Kasumi-1 (cell line): ENCODE measurements around the gene PEA15.

Experiments used
- DNase-seq, 2 experiments: peaks; one replicate each; lab custom pipeline; 2025; lab: John Stamatoyannopoulos, UW

The PEA15 gene

DNA sequence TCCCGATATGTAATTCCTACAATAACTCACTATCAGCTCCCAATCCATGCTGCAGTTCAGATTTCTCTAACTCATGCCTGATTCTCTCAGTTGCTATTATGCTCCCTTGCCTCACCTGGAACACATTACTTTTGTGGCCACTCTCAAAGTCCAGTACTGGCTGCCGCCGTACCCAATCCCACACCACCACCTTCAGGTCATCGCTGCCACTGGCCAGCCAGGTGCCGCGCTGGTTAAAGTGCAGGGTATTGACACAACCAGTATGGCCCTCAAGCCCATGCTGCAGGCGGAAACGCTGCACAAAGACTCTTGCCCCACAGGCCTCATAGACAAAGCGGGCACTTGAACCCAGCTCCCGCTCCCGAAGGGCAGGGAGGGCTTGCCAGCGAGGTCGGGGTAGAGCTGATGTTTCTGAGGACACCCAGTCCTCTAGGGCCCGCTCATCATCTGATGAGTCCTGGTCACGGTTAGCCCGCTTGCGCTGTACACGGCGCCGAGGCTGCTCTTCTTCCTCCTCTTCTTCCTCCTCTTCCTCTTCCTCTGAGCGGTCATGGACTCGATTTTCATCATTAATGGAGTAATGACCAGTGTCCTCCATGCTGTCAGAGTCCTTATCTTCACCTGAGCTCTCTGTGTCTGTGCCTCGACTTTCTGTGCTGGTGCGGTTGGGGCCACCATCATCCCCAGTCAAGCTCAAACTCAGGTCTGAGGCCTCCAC lies 34.6 kb downstream of the PEA15 start:
- DNase-seq, result no peak

DNA sequence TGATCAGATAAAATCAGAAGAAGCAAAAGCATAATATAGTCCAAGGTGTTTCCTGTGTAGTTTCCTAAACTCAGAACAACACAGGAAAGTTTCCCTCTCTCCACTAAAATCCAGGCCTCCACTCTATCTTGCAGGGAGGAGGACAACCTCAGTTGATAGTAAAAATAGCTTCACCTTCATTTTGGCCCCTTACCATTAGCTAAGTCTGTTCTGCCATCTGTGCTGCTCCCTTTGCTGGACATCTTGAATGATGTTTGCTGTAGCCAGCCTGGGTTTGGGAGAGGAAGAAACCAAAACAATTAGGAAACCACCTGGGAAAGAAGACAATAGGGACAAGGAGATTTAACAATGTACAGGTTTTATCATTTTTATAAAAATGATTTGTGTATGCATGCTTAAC lies 38.6 kb downstream of the PEA15 start:
- no peak for DNase-seq

DNA sequence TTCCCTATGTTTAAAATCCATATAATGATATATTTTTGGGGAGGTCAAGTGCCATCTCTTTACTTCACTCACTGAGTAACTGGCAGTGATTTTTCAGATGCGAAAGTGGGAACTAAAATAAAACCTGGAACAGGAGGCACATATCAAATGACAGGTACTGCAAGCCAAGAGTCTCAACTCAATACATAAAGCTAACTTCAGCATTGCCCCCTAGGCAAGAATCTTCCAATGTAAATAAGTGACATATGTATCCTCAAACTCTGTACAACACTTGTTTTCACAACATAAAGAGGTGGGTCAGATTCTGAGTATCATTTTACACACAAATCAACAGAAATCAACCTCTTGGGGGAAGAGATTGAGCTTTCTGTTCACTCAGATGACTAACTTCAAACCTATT lies 39.0 kb downstream of the PEA15 start:
- DNase-seq, result no peak

DNA sequence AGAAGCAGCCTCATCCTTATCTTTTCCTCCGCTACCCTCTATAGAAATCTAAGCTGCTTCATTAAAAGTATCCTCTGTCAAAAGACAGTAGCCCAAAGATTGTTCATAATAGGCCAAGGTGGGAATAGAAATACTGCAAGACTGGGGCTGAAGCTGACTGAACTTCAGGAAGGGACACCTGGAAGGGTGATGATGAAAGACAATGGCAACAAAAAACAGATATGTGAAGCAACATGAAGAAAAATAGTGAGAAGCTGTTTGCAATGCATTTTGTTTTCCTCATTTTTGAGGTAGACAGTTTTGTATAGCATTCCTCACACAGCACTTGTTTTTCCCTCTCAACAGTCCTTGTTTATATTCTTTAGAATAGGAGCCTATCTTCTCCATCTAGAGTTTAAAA lies 40.2 kb downstream of the PEA15 start:
- no peak for DNase-seq

DNA sequence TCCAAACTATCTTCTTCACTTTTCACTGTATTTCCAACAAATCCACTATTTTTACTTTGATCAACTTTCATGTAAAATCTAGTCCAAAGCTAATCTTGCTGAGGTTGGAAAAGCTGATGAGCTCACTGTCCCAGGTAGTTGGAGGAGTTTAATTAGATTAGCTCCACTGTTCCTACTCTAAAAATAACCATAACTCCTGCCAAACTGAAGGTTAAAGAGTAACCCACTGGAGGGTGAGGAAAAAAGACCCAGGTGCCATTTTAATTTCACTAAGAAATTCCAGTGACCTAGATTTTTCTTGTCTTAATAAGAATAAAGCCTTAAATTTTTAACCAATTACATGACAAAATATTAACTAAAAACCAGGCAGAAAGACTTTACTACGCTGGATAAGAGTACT lies 41.9 kb downstream of the PEA15 start:
- no peak for DNase-seq

DNA sequence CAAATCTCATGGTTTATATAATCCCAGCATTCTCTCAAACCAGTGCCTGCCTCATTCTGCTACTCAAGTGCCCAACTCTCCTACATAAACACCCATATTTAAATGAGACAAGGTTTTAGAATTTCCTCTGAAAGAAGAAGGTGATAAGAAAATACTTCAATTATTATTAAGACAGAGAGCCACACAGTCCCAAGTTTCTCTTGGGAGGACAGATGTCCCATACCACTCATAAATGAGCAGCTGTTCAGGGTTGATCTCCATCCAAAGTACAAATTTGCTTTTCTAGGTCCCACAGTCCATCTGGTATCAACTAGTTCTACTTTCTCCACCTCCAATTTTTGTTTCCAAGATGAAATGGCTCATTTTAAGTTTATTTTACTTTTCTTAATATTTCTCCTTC lies 45.8 kb downstream of the PEA15 start:
- no peak for DNase-seq

DNA sequence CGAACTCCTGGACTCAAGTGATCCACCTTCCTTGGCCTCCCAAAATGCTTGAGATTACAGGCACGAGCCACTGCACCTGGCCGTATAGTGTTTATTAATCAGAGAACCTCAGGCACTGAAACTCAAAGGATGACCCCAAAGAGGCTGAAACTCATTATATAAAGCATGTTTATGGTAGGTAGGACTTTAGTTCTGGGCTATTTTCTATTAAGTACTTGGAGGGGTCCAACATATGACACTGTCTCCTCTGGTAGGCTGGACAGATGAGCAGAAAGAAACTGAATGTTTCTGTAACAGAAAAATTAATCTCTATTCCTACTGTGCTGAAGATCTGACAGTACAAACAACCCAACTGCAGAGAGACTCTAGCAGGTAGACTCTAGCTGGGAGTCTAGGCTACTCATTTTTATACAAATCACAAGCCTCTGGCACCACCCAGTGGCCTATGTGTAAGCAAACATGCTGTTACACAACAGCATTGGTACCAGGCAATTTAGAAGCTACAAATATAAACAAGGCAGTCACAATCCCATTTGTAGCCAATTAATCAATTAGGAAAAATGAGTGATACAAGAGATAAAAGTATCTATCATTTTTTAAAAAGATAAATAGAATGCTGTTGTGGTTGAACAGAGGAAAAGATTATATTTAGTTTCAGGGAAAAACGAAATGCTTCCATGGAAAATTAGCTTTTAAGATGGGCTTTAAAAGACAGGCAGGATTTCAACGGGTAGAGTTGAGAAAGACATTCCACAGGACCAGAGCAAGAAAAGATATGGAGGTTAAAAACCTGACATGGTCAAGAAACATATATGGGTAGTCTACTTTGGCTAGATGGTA lies 46.7 kb downstream of the PEA15 start:
- DNase-seq, result peak; percentile 62 to 64

DNA sequence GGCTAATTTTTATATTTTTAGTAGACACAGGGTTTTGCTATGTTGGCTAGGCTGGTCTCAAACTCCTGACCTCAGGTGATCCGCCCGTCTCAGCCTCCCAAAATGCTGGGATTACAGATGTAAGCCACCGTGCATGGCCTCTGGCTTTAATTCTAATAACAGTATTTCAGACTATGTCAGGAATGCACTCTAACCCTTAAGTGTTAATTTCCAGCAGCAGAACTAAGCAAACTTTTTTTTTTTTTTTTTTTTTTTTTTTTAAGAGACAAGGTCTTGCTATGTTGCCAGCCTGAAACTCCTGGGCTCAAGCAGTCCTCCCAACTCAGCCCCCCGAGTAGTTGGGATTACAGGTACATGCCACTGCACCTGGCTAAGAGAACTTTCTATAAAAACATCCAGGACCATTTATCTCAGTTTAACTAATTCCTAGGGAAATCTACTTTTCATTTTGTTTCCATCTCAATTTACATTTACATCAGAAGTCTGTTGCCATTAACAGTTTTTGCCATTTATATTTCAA lies 50.7 kb downstream of the PEA15 start:
- DNase-seq, result no peak

DNA sequence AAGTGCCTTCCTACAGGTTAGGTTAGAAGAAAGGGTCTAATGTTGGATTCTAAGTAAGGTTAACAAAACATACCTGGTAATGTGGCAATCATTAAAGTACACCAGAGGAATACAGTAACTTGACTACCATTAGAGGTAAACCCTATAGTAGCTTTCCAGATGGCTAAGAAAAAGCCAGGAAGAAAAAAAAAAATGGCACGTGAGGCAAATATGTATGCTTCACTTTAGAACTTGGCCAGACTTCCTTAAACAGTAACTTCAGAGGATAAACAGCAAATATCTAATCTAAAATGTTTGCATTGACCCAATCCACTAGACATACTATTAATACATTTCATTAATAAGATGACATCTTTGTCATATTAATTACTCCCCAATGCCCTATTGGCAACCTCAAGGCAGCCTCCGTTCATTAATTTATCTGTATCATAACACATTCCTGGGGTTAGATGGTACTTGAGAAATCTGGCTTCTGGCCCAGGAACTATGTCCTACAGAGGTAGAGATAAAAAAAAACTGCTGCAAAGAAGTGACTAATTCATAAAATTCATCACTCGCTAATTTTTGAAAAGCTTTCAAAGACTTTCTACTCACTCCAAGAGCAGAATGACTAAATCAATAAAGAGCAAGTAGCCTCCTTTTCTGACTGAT lies 51.3 kb downstream of the PEA15 start:
- no peak for DNase-seq

DNA sequence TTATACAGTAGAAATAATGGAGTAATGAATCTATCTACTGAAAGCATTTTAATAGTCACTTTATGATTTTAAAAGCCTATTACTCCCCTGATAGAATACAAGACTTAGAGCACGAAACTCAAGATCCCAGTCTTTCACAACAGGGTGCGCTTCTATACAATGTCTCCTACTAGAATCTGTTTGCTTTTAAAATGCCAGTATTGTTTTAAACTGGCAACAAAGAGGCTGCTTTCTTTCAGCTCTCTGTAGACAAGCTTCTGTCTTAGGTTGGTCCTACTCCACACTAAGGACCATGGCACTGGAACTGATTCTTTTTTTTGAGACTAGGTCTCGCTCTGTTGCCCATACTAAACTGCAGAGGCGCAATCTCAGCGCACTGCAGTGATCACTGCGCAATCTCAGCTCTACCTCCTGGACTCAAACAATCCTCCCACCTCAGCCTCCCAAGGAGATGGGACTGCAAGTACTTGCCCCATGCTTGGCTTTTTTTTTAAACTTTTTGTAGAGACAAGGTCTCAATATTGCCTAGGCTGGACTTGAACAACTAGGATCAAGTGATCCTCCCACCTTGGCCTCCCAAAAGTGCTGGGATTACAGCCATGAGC lies 52.3 kb downstream of the PEA15 start:
- no peak for DNase-seq

DNA sequence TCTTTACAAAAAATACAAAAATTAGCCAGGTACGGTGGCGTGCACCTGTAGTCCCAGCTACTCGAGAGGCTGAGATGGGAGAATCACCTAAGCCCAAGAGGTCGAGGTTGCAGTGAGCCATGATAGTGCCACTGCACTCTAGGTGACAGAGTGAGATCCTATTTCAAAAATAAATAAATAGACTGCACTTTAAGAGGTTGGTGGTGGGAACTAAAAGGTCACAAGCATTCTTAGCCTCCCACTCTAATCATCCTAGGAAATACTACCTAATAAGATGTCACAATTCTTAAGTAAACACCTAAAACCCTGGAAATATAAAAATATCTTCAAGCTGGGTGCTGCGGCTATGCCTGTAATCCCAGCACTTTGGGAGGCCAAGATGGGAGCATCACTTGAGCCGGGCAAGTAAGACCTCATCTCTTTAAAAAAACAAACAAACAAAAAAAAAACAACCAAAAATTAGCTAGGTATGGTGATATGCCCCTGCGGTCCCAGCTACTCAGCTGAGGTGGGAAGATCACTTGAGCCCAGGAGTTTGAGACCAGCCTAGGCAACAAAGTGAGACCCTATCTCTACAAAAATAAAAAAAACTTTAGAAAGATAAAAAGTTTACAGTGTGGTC lies 53.1 kb downstream of the PEA15 start:
- no peak for DNase-seq

DNA sequence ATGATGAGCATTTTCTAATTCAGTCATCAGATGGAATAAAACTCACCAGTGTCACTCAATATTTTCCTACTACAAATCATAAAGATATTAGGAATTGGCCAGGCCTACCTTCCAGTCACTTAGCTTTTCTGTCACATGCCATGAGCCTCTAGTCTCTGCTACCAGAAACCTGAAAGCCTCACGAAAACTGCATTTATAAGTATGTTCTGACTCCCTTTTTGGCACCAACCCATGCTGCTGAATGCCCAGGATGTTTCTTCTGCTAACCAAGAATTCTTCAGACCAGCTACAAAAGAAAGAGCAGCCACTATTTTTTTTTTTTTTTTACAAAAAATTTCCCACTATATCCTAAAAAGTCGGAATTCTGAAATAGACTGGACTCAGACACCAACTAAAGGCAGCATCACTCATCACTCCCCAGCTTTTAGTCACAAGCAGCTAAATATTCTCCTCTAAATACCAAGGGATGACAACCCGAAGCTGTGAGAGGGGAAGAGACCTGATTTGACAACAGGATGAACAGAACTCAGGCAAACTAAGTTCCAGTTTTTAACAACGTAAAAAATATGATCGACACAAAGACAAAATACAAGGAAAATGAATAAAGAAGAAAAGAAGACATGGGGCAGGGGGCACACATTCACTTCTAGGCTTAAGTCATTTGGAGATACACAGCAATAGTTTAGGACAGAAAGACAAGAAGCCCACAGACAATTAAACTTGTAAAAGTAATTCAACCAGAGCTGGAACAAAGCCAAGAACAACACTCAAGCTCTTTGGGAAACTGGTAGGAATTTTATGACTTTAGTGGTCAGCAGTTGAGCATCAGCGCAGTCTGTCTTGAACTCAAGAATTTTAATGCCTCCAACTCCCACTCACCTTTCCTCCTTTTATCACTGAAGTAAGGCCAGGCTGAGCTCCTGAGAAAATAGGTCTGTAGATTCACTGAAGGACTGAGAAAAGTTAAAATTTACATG lies 55.5 kb downstream of the PEA15 start:
- no peak for DNase-seq

DNA sequence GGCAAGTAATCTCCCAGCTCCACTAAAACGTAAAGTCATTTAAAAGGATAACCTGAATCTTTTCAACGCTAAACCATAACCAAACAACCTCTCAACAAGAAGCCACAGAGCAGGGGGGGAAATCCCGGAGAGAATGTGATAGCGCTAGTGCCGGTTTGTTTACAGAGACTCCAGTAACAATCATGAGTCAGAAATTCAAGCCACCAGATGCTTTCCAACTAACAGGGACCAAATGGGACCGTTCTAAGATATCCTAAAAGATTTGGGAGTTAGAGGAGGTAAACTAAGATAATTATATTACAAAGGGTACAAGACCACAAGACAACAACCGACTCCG lies 56.3 kb downstream of the PEA15 start:
- DNase-seq, result peak; percentile 56 to 65

DNA sequence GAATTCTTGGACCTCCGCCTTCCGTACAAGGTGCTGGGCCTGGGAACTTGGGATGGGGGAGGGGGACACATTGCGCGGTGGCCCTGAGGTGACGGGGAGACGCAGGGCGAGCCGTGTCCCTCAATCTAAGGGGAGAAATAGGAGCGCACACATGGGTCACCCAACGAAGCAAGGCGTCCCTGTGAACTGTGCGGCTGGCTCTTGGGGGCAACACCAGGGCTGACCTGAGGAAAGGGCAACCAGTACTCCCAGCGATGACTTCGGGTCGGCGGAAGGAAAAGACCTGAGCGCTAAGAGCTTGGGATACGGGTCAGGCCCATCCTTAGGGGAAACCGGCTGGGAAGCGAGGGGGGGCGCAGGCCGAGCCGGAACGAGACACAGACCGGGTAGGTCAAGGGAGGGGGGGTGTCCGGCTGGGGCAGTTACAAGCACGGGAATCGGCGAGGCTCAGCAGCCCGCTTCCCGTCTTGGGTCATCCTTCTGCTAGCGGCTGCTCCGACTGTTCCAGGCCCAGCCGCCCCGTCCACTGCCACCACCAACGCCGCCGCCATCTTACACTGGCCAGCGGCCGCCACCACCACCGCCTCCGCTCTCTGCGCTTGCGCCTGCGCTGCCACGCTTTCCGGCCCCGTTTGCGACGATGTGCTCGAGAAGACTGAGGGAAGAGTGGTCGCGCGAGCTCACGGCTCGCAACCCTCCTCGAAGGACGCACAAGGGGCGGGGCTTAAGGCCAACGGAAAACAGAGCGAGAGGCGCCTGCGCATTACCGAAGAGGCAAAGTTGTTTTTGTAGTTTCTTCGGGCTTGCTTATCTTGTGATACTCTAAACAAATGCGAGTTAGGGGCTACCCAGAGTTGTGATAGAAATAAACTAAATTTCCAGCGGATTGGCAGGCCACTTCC lies 57.0 kb downstream of the PEA15 start, which contains the start of gene DCAF8:
DCAF8 (minus strand) TSS at position 657 of the 902 bp plus-strand sequence. CDS start 18,541 bp downstream, outside the sequence.
- DNase-seq, result peak; percentile 97 to 98

DNA sequence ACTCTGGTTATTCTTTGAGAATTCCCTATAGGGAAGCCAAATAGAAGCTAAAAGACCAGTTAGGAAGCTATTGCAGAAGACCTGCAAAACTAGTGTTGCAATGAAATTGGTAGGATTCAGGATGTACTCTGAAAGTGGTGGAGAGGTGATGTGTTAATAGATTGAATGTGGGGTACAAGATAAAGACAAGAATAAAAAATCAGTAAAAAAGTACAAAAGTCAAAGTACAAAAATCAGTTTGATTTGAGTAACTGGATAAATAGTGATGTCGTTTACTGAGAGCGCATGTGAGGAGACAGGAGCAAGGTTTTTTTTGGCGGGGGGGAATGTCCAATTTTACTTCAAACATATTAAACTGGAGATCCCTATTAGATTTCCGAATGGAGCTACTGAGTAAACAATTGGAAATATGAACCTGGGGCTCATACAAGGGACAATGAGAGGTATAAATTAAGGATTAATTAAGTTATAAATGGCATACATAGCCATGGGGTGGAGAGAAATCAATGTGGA lies 59.7 kb downstream of the PEA15 start:
- no peak for DNase-seq
